GM13976 (cell line): Measurements from ENCODE around the gene SLC4A8.

Experiments
- DNase-seq: peaks from one replicate; pipeline ENCODE4 v3.0.0; 2012; ENCODE audit warnings: low spot score
- in situ Hi-C: fragments of 300-500 bp; cut with MboI; formaldehyde crosslinking; loops from one replicate; pipeline ENCODE4 v1.12.0; 2022; ENCODE audit warnings: low sequenced_read_pairs, mixed read lengths, inconsistent platforms; ENCODE audit not compliant: unreplicated experiment
- TF ChIP-seq, protein P1 (sequence below): IDR thresholded peaks from 2 replicates; pipeline ENCODE4 v1.5.1; 2012; ENCODE audit warnings: borderline replicate concordance, mild to moderate bottlenecking; ENCODE audit not compliant: insufficient read depth; ENCODE audit errors: extremely low read depth, missing control alignments, control extremely low read depth

Gene SLC4A8

DNA sequence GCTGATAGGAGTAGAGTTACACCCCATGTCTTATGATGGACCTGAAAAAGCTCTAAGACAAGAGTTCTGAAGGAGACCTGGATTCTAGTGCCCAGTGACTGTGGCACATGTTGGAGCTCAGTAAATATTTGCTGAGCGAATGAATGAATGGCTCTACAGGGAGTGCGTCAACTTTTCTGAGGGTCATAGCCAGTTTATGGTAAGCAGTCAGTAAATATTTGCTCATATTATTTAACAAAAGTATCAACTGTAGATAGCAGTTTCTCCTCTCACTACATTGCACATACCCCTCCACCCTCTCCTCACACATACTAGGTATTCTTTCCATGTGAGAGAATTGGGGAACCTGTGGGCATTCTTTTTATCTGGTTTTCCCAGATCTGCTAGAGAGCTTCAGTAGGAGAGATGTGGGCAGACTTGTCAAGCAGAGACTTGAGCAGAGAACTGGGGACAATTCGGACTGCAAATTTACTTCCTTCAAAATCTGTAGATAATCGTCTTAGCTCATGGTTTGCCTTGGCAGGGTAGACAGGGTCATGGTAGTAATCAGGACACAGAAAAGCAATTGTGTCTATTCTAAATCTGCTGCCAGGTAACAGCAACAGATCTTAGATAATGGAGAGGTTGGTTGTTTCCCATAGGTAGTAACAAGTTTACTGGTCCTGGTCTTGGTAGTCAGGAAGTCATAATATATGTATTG, 5.7 kb downstream of the SLC4A8 start:
- DNase-seq, result no peak
- in situ Hi-C loops, result no loop called here
- TF ChIP-seq, protein P1, sequence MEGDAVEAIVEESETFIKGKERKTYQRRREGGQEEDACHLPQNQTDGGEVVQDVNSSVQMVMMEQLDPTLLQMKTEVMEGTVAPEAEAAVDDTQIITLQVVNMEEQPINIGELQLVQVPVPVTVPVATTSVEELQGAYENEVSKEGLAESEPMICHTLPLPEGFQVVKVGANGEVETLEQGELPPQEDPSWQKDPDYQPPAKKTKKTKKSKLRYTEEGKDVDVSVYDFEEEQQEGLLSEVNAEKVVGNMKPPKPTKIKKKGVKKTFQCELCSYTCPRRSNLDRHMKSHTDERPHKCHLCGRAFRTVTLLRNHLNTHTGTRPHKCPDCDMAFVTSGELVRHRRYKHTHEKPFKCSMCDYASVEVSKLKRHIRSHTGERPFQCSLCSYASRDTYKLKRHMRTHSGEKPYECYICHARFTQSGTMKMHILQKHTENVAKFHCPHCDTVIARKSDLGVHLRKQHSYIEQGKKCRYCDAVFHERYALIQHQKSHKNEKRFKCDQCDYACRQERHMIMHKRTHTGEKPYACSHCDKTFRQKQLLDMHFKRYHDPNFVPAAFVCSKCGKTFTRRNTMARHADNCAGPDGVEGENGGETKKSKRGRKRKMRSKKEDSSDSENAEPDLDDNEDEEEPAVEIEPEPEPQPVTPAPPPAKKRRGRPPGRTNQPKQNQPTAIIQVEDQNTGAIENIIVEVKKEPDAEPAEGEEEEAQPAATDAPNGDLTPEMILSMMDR, result no peak

DNA sequence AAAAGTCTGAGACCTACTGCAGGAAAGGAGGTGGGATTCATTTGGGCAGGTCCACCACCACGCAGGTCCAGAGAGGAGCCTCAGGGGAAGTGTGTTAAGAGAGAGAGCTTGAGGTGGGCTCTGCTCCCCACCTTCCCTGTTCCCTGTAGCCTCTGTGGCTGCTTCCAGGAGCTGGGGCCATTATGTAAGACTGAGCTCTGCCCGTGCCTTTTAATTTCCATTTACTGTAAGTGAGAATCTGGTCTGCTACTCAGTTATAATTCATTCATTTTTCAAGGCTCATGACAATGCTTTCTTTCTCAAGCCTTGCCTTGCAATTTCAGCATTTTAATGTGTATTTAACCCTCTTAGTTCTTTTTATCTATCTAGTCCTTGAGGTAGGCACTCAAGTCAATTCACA, 8.3 kb downstream of the SLC4A8 start:
- no peak for DNase-seq
- TF ChIP-seq, protein P1, result no peak
- in situ Hi-C loops, result no loop called here

DNA sequence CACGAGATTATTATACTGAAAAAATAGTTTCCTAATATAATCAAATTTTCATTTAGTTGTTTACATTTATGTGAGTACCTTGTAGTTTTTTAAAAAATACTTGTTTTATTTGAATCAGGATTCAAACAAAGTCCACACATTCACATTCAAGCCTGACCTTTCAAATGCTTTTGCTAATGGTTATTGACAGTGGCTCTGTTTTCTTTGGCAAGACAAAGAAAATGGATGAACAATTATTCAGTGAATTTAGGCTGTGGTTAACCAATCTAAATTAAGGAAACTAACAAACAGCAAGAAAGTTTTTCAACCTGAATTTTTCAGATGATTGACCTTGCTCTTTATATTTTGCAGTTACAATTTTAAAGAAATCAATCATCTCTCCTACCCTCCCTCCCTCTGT, 9.7 kb downstream of the SLC4A8 start:
- DNase-seq, result no peak
- TF ChIP-seq, protein P1, result no peak
- in situ Hi-C loops, result no loop called here

DNA sequence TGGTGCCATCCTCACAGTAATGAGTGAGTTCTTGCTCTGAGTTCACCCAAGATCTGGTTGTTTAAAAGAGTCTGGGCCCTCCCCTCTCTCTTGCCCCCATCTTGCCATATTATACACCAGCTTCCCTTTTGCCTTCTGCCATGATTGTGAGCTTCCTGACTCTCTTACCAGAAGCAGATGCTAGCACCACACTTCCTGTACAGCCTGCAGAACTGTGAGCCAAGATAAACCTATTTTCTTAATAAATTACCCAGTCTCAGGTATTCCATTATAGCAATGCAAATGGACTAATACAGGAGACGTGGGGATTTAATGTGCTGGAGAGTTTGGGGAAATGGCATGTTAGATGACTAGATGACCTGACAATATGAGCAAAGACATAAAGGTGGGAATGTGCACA, 12.8 kb downstream of the SLC4A8 start:
- in situ Hi-C loops, result no loop called here
- TF ChIP-seq, protein P1, result no peak
- no peak for DNase-seq

DNA sequence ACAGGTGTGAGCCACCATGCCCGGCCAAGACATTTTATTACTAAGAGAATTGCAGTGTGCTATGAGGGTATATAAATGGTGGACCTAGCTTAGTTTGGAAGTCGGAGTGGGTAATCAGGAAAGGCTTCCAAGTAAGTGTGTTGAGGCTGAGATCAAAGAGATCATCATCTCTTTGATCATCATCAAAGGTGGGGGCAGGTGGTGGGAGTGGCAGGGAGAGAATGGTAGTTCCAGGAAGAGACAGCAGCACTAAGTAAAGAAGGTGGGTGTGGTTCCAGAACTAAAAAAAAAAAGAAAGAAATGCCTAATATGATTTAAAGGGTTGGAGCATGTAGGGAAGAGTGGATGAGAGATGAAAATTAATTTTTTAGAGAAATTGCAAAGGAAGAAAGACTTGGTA, 14.7 kb downstream of the SLC4A8 start:
- no peak for DNase-seq
- TF ChIP-seq, protein P1, result no peak
- in situ Hi-C loops, result no loop called here

DNA sequence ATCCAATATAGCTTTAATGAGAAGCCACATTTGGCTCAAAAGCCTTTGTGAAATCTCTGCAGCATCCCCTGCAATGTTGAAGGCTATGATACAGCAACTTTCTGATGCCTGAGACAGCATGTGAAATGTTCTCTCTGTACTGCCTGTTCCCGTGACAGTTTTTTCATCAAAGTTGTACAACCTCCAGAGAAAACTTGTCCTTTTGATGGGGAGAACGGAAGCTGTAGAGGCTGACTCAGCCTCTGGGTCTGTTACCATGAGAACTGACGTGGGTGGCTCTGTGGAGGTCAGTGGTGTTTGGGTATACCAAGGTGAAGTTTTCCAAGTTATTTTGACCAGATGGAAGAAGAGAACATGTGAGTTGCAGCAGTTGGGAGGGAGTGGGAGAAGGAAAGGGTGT, 17.0 kb downstream of the SLC4A8 start:
- DNase-seq, result no peak
- TF ChIP-seq, protein P1, result no peak
- in situ Hi-C loops, result no loop called here
